Endothelial cell of hepatic sinusoid (primary cell): ENCODE data around the gene AGPAT2.

Experiments
- in situ Hi-C: cut with HindIII; loops from 2 replicates; pipeline ENCODE4 v1.10.0; 2017; ENCODE audit warnings: low sequenced_read_pairs

The AGPAT2 gene

GRCh38 chr9:136703276-136703860, 16.1 kb upstream of the AGPAT2 start:
- in situ Hi-C loops = no loop called here

- in situ Hi-C loops = no loop called here
These were observed 14.4 kb upstream of the AGPAT2 start for GRCh38 chr9:136701668-136702053.

- in situ Hi-C loops = no loop called here
These were observed 13.9 kb upstream of the AGPAT2 start for GRCh38 chr9:136700959-136701667.

GRCh38 chr9:136700304-136700703, 13.0 kb upstream of the AGPAT2 start:
- in situ Hi-C loops = no loop called here

GRCh38 chr9:136698635-136699246, 11.5 kb upstream of the AGPAT2 start:
- in situ Hi-C loops = no loop called here

GRCh38 chr9:136697821-136698526, 10.7 kb upstream of the AGPAT2 start:
- in situ Hi-C loops = no loop called here

GRCh38 chr9:136697146-136697820, 10.0 kb upstream of the AGPAT2 start:
- in situ Hi-C loops = no loop called here

- in situ Hi-C loops = no loop called here
These were observed 9.2 kb upstream of the AGPAT2 start for GRCh38 chr9:136696502-136696901.

GRCh38 chr9:136695955-136696354, 8.7 kb upstream of the AGPAT2 start:
- in situ Hi-C loops = no loop called here

GRCh38 chr9:136695435-136695895, 8.2 kb upstream of the AGPAT2 start:
- in situ Hi-C loops = no loop called here

- in situ Hi-C loops = no loop called here
These were observed 7.6 kb upstream of the AGPAT2 start for GRCh38 chr9:136694872-136695247.

- in situ Hi-C loops = no loop called here
These were observed 7.1 kb upstream of the AGPAT2 start for GRCh38 chr9:136694163-136694871.

- in situ Hi-C loops = no loop called here
These were observed 6.4 kb upstream of the AGPAT2 start for GRCh38 chr9:136693490-136694162.

GRCh38 chr9:136693135-136693489, 5.9 kb upstream of the AGPAT2 start:
- in situ Hi-C loops = no loop called here

GRCh38 chr9:136692185-136693134, 5.2 kb upstream of the AGPAT2 start:
- in situ Hi-C loops = no loop called here

- in situ Hi-C loops = no loop called here
These were observed 4.3 kb upstream of the AGPAT2 start for GRCh38 chr9:136691316-136692184.

GRCh38 chr9:136690806-136691261, 3.6 kb upstream of the AGPAT2 start:
- in situ Hi-C loops = no loop called here
